ENCODE results near the gene LAMB3. TPM values are rescaled to one million over a fixed set of nuclear protein-coding genes. Genes with fewer than 3 reads are reported as not detected.

The LAMB3 gene
- total RNA-seq, 6 experiments from 2014 or later = 8.0 to 10.3 (median 9.8) TPM

DNA sequence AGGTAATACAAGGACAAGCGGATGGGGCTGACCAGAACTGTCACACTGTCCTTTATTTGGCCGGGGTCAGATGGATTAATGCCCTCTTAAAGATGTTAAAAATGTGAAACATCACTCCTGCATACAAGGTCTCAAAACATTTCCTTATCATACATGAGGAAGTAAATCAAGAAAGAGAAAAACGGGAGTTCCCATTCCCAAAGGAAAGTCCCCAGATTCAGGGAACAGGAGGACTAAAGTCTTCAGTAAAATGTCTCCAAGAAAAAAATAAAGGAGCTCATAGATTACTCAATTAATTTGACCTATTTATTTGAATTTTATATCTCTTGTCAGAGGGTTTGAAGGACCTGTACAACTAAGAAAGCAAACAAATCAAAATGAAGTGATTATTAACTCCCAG is 39.0 kb upstream of the LAMB3 start:
- Mint-ChIP-seq H3K36me3 (ENCODE audit: low read depth) (no peaks in the 10 kb centered on the region), H3K4me1 (ENCODE audit: low read depth) (peaks cover 47% of the 10 kb centered on the region), H3K4me3 (no peak overlapping the region), H3K27ac (no peak overlapping the region), H3K27me3 (ENCODE audit: insufficient read depth) (peaks cover 8% of the 10 kb centered on the region), H3K9me3 (no peaks in the 10 kb centered on the region)
- DNase-seq = no peak
- TF ChIP-seq, protein P1, sequence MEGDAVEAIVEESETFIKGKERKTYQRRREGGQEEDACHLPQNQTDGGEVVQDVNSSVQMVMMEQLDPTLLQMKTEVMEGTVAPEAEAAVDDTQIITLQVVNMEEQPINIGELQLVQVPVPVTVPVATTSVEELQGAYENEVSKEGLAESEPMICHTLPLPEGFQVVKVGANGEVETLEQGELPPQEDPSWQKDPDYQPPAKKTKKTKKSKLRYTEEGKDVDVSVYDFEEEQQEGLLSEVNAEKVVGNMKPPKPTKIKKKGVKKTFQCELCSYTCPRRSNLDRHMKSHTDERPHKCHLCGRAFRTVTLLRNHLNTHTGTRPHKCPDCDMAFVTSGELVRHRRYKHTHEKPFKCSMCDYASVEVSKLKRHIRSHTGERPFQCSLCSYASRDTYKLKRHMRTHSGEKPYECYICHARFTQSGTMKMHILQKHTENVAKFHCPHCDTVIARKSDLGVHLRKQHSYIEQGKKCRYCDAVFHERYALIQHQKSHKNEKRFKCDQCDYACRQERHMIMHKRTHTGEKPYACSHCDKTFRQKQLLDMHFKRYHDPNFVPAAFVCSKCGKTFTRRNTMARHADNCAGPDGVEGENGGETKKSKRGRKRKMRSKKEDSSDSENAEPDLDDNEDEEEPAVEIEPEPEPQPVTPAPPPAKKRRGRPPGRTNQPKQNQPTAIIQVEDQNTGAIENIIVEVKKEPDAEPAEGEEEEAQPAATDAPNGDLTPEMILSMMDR (IDR thresholded peaks at IDR 0.05) = no peak

DNA sequence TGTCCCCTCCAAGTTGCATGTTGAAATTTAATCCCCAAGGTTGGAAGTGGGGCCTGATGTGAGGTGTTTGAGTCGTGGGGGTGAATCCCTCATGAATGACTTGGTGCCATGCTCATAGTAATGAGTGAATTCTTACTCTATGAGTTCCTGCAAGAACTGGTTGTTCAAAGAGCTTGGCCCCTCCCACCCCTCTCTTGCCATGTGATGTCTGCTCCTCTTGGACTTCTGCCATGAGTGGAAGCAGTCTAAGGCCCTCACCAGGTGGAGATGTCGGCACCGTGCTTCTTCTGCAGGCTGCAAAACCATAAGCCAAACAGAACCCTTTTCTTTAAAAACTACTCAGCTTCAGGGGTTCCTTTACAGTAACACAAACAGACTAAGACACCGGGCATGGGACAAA is 37.3 kb upstream of the LAMB3 start:
- DNase-seq = no peak
- Mint-ChIP-seq H3K9me3 (no peaks in the 10 kb centered on the region), H3K4me1 (ENCODE audit: low read depth) (peaks cover 48% of the 10 kb centered on the region), H3K27me3 (ENCODE audit: insufficient read depth) (peaks cover 10% of the 10 kb centered on the region), H3K27ac (no peak overlapping the region), H3K36me3 (ENCODE audit: low read depth) (no peaks in the 10 kb centered on the region), H3K4me3 (no peak overlapping the region)
- TF ChIP-seq, protein P1 (IDR thresholded peaks at IDR 0.05) = no peak

DNA sequence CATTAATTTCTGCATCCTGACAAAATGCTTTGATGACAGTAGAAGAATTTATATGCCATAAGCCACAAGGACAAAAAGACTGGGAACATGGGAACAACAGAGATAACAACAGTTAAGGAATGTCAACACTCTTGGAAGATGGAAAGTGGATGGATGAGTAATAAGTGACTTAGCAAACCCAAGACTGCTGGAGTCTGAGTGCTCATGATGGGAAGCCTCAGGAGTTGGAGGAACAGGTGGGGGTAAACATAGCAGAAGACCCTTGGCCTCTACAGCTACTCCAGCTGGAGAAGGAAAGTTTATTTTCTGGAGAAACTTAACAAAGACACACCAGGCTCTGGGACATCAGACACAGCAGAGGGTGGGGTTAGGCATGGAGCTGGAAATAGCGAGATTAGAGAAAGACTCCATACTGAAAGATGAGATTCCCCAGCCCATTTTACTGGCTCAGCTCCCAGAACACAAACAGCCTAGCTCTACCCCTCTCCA is 36.6 kb upstream of the LAMB3 start:
- TF ChIP-seq, protein P1 (IDR thresholded peaks at IDR 0.05) = no peak
- Mint-ChIP-seq H3K4me1 (ENCODE audit: low read depth) (peaks cover 48% of the 10 kb centered on the region), H3K27ac (peak overlapping the region; percentile 9; the same call in 1 of the 2 replicates), H3K9me3 (no peaks in the 10 kb centered on the region), H3K36me3 (ENCODE audit: low read depth) (no peaks in the 10 kb centered on the region), H3K4me3 (no peak overlapping the region), H3K27me3 (ENCODE audit: insufficient read depth) (peaks cover 5% of the 10 kb centered on the region)
- DNase-seq = peak; percentile 50

DNA sequence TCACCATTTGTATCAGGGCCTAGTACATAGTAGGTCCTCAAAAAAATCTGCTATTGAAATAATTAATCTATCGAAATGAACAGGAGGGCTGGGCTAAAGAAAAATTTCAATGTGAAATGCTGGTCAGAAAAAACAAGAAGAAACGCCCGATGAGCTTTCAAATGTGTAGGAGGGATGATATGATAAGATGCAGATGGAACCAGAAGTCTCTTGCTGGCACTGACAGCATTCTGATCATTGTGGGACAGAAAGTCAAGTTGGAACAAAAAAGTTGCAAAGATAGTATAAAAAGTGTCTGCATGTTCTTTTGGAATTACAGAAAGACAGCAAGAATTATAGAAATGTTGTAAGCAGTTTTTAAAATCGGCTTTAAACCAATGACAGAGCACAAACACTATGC is 34.1 kb upstream of the LAMB3 start:
- H3K4me1 Mint-ChIP-seq (ENCODE audit: low read depth) = peaks cover 37% of the 10 kb centered on the region
- H3K27me3 Mint-ChIP-seq (ENCODE audit: insufficient read depth) = peaks cover 5% of the 10 kb centered on the region; the same call in 1 of the 2 replicates
- DNase-seq = no peak
- no peaks in the 10 kb centered on the region for H3K9me3 Mint-ChIP-seq
- TF ChIP-seq, protein P1 (IDR thresholded peaks at IDR 0.05) = no peak
- H3K27ac Mint-ChIP-seq = no peak overlapping the region
- H3K36me3 Mint-ChIP-seq (ENCODE audit: low read depth) = no peaks in the 10 kb centered on the region
- H3K4me3 Mint-ChIP-seq = no peak overlapping the region

DNA sequence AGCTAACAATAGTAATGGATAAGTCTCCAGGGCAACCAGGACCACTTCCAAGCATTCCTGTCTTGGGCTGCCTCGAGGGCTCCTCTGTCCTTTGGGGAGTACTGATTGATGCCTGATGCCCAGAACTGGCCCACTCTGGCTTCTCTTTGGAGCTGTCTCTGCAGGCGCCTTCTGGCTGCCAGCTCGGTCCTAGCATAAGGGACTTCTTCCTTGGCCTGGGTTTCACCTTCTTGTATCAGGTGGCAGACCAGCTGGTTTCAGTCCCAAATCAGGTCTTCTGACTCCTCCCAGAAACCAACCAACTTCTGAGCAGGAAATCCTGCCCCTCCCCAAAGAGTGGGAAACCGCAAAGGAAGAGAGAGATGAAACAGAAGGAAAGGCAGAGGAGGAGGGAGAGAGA is 33.6 kb upstream of the LAMB3 start:
- DNase-seq = no peak
- TF ChIP-seq, protein P1 (IDR thresholded peaks at IDR 0.05) = no peak
- no peak overlapping the region for H3K27ac Mint-ChIP-seq
- H3K9me3 Mint-ChIP-seq = no peaks in the 10 kb centered on the region
- no peaks in the 10 kb centered on the region for H3K36me3 Mint-ChIP-seq (ENCODE audit: low read depth)
- peaks cover 6% of the 10 kb centered on the region for H3K27me3 Mint-ChIP-seq (ENCODE audit: insufficient read depth)
- no peak overlapping the region for H3K4me3 Mint-ChIP-seq
- H3K4me1 Mint-ChIP-seq (ENCODE audit: low read depth) = peaks cover 37% of the 10 kb centered on the region

Measured in HFFc6 (cell line).